Lung (tissue), 12 donors: ENCODE measurements around the gene ZNF546. TPM values are rescaled to one million over a fixed set of nuclear protein-coding genes. Genes with fewer than 3 reads are reported as not detected.

Experiments
- ATAC-seq: fragments of 200-7000 bp; cut with Tn5 transposase; one replicate; pipeline ENCODE4 v1.9.1; 2020; ENCODE audit warnings: moderate number of reproducible peaks; ENCODE audit not compliant: insufficient read depth, low FRiP score
- DNase-seq, 3 donors: peaks; one replicate each; pipeline ENCODE4 v3.0.0-alpha.2; 2013 to 2017
- H3K27ac ChIP-seq, 2 donors: one replicate each; pipeline ENCODE4 v1.5.1; 2013; ENCODE audit warnings: mild to moderate bottlenecking in 2 of 2, moderate library complexity in 2 of 2, control low read depth in 1 of 2, inconsistent platforms in 1 of 2, low read depth in 1 of 2, low read length in 1 of 2
- H3K27me3 ChIP-seq, 3 donors: one replicate each; pipeline ENCODE4 v1.5.1; 2013; ENCODE audit warnings: low read length in 2 of 3; ENCODE audit not compliant: control insufficient read depth in 3 of 3, insufficient read depth in 3 of 3
- H3K36me3 ChIP-seq, 4 donors: one replicate each; pipeline ENCODE4 v1.5.1; 2013; ENCODE audit warnings: low read length in 4 of 4, mild to moderate bottlenecking in 1 of 4, moderate library complexity in 1 of 4; ENCODE audit not compliant: control insufficient read depth in 4 of 4, insufficient read depth in 4 of 4
- H3K4me1 ChIP-seq, 5 donors: one replicate each; pipeline ENCODE4 v1.5.1; 2013; ENCODE audit warnings: low read length in 5 of 5, mild to moderate bottlenecking in 2 of 5, moderate library complexity in 1 of 5; ENCODE audit not compliant: control insufficient read depth in 5 of 5, insufficient read depth in 5 of 5
- H3K4me3 ChIP-seq: one replicate; pipeline ENCODE4 v1.5.1; 2013; ENCODE audit warnings: mild to moderate bottlenecking, control low read depth, moderate library complexity
- H3K9ac ChIP-seq, 2 donors: one replicate each; pipeline ENCODE4 v1.5.1; 2013; ENCODE audit warnings: low read length in 2 of 2, control low read depth in 1 of 2; ENCODE audit not compliant: insufficient read depth in 1 of 2
- H3K9me3 ChIP-seq, 4 donors: one replicate each; pipeline ENCODE4 v1.5.1; 2013; ENCODE audit warnings: low read length in 3 of 4, mild to moderate bottlenecking in 1 of 4, moderate library complexity in 1 of 4; ENCODE audit not compliant: control insufficient read depth in 4 of 4, insufficient read depth in 3 of 4
- WGBS, 2 donors: extraction: QIAGEN DNeasy Blood & Tissue Kit; methylation state at CpG; one replicate each; pipeline ENCODE4 v1.1.7; 2013; 5-methylcytosine and 5-hydroxymethylcytosine counted together
- polyA plus RNA-seq, 2 donors: library from polyadenylated mRNA; stranded (reverse); fragments of 200-250 nt; gene quantifications; one replicate each; pipeline ENCODE4 v1.2.1, GENCODE V29; 2013
- total RNA-seq, 2 donors: library from RNA; depleted of rRNA in 1 of 2; stranded (reverse); fragments of >200 nt in 1 of 2; gene quantifications; one replicate each; pipeline ENCODE4 v1.2.1, GENCODE V29; 2014 to 2021
- TF ChIP-seq, protein P1 (sequence below): IDR thresholded peaks from 2 replicates; pipeline ENCODE4 v1.5.1; 2012; ENCODE audit warnings: mild to moderate bottlenecking; ENCODE audit errors: control extremely low read depth, extremely low read depth
- donor health status: control.
- donor health status: control.
- donor health status: Bipolar disorder and iron deficiency.
- donor health status: healthy.
- donor health status: DM: yes; HTN: yes; CAD: no.

The ZNF546 gene
- total and polyA plus RNA-seq, 4 donors, result 1.0 to 9.2 (median 2.7) TPM

DNA sequence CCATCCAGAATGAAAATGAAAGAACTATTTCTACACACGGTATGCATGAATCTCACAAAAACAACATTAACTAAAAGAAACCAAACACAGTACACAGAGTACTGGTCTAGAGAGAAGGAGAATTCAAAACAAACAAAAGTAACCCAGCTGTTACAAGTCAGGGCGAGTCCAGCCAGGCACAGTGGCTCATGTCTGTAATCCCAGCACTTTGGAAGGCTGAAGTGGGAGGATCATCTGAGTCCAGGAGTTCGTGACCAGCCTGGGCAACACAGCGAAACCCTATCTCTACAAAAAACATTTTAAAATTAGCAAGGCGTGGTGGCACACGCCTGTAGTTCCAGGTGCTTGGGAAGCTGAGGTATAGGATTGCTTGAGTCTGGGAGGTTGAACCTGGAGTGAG is 27.6 kb upstream of the ZNF546 start:
- ATAC-seq (no peak), DNase-seq (no peak)
- H3K27ac ChIP-seq, result no peak overlapping the region
- peaks cover 0 to 9% (median 4%) of the 10 kb centered on the region in 5 donors for H3K4me1 ChIP-seq
- TF ChIP-seq, protein P1, sequence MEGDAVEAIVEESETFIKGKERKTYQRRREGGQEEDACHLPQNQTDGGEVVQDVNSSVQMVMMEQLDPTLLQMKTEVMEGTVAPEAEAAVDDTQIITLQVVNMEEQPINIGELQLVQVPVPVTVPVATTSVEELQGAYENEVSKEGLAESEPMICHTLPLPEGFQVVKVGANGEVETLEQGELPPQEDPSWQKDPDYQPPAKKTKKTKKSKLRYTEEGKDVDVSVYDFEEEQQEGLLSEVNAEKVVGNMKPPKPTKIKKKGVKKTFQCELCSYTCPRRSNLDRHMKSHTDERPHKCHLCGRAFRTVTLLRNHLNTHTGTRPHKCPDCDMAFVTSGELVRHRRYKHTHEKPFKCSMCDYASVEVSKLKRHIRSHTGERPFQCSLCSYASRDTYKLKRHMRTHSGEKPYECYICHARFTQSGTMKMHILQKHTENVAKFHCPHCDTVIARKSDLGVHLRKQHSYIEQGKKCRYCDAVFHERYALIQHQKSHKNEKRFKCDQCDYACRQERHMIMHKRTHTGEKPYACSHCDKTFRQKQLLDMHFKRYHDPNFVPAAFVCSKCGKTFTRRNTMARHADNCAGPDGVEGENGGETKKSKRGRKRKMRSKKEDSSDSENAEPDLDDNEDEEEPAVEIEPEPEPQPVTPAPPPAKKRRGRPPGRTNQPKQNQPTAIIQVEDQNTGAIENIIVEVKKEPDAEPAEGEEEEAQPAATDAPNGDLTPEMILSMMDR, result no peak
- no peak overlapping the region for H3K9ac ChIP-seq
- H3K27me3 ChIP-seq, result no peaks in the 10 kb centered on the region
- H3K9me3 ChIP-seq, result no peaks in the 10 kb centered on the region
- peaks cover 3 to 19% (median 11%) of the 10 kb centered on the region in 4 donors for H3K36me3 ChIP-seq
- WGBS, 2 donors, result 82 to 93% methylated on average over 6 of the region's 6 CpGs
- no peak overlapping the region for H3K4me3 ChIP-seq

DNA sequence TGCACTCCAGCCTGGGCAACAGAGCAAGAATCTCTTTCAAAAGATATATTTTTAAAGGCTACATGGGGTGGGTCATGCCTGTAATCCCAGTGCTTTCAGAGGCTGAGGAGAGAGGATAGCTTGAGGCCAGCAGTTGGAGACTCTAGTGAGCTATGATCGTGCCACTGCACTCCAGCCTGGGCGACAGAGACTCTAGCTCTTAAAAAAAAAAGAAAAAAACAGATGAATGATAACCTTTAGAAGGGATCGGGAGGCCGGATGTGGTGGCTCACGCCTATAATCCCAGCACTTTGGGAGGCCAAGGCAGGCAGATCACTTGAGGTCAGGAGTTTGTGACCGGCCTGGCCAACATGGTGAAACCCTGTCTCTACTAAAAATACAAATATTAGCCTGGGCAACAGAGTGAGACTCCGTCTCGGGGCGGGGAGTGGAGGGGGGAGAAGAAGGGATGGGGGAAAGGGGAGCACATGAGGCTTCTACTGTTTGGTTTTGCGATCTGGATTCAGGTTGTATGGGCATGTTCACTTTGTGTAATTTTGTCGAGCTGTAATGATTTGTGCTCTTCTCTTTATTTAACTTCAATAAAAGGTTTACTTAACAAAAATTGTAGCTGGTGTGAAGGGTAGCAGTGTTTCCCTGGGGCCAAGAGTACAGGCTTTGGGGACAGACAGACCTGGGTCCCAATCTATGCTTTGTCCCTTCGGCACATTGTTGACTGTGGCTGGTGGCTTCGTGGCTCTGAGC is 27.0 kb upstream of the ZNF546 start:
- no peaks in the 10 kb centered on the region for H3K27me3 ChIP-seq
- ATAC-seq, result no peak
- H3K27ac ChIP-seq, result peak overlapping the region; percentile 83 to 93
- 66 to 74% methylated on average over 13 of the region's 13 CpGs for WGBS, 2 donors
- TF ChIP-seq, protein P1, result no peak
- H3K36me3 ChIP-seq, result peaks cover 6 to 24% (median 16%) of the 10 kb centered on the region in 4 donors
- H3K9ac ChIP-seq, result peak overlapping the region; percentile 70 to 94
- DNase-seq, result no peak
- peak overlapping the region; percentile 67 for H3K4me3 ChIP-seq
- H3K4me1 ChIP-seq, result peaks cover 0 to 9% (median 4%) of the 10 kb centered on the region in 5 donors
- H3K9me3 ChIP-seq, result no peaks in the 10 kb centered on the region

DNA sequence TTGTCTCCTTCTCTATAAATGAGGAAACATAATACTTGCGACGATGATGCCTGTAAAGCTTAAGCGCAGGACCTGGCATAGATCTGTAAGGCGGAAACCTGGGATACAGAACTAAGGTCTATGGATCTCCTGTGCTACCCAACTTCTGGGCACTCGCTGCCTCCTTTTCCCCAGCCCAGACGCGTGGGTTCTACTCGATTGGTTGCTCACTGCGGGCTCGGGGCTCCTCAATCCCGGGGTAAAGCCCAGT is 26.5 kb upstream of the ZNF546 start:
- H3K9ac ChIP-seq, result peak overlapping the region; percentile 70 to 94
- 3 to 4% methylated on average over 11 of the region's 11 CpGs for WGBS, 2 donors
- peaks cover 7 to 25% (median 16%) of the 10 kb centered on the region in 4 donors for H3K36me3 ChIP-seq
- peak overlapping the region; percentile 67 for H3K4me3 ChIP-seq
- TF ChIP-seq, protein P1, result no peak
- H3K9me3 ChIP-seq, result no peaks in the 10 kb centered on the region
- H3K27ac ChIP-seq, result peak overlapping the region; percentile 83 to 93
- ATAC-seq (no peak), DNase-seq (no peak)
- H3K4me1 ChIP-seq, result peaks cover 0 to 9% (median 4%) of the 10 kb centered on the region in 5 donors
- no peaks in the 10 kb centered on the region for H3K27me3 ChIP-seq
